ENCODE data around the gene SEM1.

GRCh38 chr7:96679886-96680285 lies 29.8 kb downstream of the SEM1 start:
- TF ChIP-seq ZNF565 (CRISPR knock-in tag; conservative IDR thresholded peaks at IDR 0.05; ENCODE audit: low read depth), result no peak
- TF ChIP-seq, protein P1, sequence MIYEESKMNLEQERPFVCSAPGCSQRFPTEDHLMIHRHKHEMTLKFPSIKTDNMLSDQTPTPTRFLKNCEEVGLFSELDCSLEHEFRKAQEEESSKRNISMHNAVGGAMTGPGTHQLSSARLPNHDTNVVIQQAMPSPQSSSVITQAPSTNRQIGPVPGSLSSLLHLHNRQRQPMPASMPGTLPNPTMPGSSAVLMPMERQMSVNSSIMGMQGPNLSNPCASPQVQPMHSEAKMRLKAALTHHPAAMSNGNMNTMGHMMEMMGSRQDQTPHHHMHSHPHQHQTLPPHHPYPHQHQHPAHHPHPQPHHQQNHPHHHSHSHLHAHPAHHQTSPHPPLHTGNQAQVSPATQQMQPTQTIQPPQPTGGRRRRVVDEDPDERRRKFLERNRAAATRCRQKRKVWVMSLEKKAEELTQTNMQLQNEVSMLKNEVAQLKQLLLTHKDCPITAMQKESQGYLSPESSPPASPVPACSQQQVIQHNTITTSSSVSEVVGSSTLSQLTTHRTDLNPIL (CRISPR knock-in tag; IDR thresholded peaks at IDR 0.05; ENCODE audit: low read depth), result no peak
- TF ChIP-seq ZFP30 (CRISPR knock-in tag; IDR thresholded peaks at IDR 0.05), result no peak
- no peak for TF ChIP-seq RARB (CRISPR knock-in tag; IDR thresholded peaks at IDR 0.05)
- no peak for TF ChIP-seq OSR1 (CRISPR knock-in tag; IDR thresholded peaks at IDR 0.05)
- TF ChIP-seq PPARA (CRISPR knock-in tag; IDR thresholded peaks at IDR 0.05; ENCODE audit: borderline replicate concordance), result no peak
- no peak for TF ChIP-seq ISL1 (CRISPR knock-in tag; IDR thresholded peaks at IDR 0.05)
- TF ChIP-seq, protein P2, sequence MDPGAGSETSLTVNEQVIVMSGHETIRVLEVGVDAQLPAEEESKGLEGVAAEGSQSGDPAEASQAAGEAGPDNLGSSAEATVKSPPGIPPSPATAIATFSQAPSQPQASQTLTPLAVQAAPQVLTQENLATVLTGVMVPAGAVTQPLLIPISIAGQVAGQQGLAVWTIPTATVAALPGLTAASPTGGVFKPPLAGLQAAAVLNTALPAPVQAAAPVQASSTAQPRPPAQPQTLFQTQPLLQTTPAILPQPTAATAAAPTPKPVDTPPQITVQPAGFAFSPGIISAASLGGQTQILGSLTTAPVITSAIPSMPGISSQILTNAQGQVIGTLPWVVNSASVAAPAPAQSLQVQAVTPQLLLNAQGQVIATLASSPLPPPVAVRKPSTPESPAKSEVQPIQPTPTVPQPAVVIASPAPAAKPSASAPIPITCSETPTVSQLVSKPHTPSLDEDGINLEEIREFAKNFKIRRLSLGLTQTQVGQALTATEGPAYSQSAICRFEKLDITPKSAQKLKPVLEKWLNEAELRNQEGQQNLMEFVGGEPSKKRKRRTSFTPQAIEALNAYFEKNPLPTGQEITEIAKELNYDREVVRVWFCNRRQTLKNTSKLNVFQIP (CRISPR knock-in tag; IDR thresholded peaks at IDR 0.05; ENCODE audit: borderline replicate concordance, low read depth), result no peak
- TF ChIP-seq, protein P3, sequence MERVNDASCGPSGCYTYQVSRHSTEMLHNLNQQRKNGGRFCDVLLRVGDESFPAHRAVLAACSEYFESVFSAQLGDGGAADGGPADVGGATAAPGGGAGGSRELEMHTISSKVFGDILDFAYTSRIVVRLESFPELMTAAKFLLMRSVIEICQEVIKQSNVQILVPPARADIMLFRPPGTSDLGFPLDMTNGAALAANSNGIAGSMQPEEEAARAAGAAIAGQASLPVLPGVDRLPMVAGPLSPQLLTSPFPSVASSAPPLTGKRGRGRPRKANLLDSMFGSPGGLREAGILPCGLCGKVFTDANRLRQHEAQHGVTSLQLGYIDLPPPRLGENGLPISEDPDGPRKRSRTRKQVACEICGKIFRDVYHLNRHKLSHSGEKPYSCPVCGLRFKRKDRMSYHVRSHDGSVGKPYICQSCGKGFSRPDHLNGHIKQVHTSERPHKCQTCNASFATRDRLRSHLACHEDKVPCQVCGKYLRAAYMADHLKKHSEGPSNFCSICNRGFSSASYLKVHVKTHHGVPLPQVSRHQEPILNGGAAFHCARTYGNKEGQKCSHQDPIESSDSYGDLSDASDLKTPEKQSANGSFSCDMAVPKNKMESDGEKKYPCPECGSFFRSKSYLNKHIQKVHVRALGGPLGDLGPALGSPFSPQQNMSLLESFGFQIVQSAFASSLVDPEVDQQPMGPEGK (CRISPR knock-in tag; IDR thresholded peaks at IDR 0.05; ENCODE audit: borderline replicate concordance), result no peak
- TF ChIP-seq TCF4 (CRISPR knock-in tag; IDR thresholded peaks at IDR 0.05; ENCODE audit: borderline replicate concordance), result no peak
